ENCODE results near the gene BABAM2.
"Not testable (repeated sequence)": the region's sequence is repeated elsewhere in the genome, so short reads cannot be mapped to it uniquely, and the experiment has no call there.

BABAM2 gene

DNA sequence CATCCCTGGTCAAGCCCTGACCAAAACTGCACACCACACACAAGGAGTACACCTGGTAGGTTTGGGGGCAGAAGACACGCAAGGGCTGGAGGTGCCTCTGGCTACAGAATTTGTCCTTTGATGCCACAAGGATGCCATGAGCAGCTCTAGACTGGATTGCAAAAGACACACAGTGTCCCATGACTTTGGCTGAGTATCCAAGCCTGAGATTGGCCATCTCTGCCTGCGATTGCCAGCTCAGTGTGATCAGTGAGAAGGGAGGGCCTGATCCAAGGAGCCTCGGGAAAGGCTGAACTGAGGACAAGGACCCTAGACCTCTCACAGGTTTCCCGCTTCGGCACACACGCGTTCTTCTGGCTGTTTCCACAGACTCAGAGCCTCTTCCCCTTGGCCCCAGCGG is 442.2 kb downstream of the BABAM2 start:
- DNase-seq (ENCODE audit: low spot score) = no peak

DNA sequence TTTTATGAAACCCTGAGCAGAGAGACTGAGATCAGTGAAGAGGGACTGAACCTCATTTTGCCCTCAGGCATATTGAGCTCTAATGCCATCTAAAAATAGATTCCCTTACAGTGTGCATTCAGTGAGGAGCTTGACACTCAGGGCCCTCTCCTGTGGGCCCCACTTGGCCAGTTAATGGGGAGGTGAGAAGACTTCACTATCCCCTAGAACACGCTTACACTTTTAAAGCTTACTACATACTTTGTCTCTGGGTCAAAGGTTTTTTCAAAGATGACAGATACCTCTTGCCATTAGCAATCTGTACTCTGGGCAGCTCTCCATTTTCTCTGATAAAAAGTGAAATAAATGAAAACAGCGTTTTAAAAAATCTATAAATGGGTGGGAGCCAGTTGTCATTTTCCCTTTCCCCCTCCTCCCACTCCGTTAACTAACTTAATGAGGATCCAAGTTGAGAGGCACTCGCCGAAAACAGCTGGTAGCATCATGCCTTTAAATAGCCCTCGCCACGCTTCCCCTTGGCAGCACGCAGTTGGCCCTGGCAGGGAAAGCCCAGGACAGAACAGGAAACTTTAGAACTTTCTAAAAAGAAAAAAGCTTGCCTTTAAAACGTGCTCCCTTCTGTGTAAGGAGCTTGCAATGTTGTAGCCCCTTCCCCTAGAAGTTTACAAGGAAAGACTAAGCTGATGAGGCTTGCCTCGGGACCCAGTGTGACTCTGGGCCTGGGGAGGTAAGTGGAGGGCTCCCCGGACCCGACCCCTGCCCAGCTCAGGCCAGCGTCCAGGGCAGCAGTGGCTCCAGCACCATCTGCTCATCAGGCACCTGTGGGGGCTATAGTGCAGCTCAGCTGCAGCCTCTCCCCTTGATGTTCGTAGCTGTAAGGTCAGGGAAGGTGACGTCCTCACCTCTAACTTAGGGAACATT is 443.3 kb downstream of the BABAM2 start:
- no peak for DNase-seq (ENCODE audit: low spot score)

DNA sequence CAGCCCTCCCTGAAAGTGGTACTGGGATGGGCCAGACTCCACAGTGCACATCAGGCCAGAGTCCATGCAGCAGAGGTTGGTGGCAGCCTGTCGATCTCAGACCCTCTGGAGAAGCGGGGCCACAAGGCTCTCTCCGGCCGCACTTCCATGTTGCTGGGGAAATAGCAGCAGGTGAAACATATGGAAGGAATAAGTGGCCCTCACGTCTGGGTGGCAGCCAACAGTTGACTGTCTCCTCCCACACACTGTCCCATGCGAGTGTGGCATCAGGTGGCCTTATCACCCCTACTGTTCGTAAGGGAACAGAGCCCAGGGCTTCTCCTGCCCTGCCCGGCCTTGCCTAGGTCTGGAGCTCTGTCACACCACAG is 444.0 kb downstream of the BABAM2 start:
- no peak for DNase-seq (ENCODE audit: low spot score)

DNA sequence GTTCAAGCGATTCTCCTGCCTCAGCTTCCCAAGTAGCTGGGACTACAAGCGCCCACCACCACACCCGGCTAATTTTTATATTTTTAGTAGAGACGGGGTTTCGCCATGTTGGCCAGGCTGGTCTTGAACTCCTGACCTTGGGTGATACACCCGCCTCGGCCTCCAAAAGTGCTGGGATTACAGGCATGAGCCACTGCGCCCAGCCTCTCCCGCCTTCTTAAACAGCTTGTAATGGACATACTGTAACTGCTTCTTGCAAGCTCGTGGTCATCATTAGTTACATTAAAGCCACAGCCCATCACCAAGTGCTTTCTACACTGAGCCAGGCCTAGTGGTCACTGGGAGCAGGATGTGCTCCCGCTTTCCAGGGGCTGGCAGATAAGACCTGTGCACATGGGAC is 444.7 kb downstream of the BABAM2 start:
- not testable (repeated sequence) for DNase-seq (ENCODE audit: low spot score)

DNA sequence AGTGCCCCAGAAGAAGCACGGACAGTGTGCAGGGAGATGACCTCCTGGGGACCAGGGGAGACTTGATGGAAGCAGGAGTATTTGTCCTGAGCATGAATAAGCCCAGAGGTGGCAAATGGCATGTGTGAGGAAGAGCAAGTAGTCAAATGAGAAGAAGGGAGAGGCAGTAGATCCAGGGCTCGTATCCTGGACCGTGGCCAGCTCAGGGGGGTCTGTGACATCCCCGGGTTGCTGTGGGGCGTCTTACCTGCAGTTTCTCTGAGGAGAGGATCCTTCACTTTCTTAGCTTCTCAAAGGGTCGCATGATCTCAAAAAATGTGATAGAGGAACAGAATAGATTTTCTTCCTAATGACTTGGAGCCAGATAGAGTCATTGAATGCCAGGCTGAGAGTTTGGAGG is 445.1 kb downstream of the BABAM2 start:
- no peak for DNase-seq (ENCODE audit: low spot score)

DNA sequence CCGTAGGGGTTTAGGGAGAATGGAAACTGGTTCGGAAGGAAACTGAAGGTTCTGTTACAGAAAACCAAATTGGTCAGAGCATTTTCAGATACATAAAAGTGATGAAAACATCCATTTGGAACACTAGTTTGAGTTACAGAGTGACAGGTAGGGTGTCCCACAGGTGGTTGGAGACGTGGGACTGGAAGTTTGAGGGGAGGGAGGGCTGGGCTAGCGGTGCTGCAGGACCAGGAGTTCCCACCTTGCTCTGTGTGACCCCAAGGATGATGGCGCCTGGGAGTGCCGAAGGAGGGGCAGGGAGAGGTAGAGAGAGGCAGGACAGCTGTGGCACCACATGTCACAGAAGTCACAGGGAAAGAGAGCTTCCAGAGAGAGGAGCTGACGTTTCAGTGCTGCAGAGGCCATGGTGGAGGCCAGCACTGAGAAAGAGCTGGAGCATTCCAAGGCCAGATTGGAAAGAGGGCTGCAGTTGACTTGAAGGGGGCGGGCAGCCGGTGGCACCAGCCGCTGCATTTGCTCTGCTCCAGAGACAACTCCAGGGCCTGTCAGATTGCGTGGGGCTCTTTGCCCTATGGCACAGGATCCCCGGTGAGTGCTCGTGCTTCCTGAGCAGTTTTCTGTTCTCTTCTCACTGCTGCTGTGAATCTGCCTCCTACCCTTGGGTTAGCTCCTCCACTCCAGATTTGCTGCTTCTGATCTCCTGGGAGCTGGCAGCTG is 445.9 kb downstream of the BABAM2 start:
- DNase-seq (ENCODE audit: low spot score) = no peak

DNA sequence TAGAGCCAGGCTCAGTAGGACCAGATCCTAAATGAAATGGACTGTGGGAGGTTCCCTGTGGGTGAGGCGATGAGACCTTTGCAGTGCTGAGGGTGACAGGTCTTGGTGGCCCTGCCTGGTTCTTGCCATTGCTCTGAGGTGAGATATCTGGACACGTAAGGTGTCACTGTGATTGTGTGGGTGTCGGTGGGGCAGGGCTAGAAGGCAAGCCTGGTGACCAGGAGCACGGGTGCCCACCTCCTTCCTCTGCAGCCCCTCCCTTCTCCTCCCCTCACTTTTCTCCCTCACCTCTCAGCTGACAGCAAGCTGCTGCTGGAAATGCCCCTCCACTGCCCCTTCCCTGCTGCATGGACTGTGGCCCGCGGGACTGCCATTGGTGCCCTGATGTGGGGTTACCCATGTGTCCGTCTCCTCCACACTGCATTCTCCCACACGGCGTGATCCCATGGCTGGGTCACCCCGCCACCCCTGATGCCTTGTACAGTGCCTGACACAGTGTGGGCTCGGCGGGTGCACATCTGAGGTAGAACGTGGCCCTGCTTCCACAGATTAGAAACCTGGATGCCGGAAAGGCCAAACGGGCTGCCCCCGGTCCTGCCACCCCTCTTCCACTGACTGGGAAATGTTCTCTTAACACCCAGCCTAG is 446.6 kb downstream of the BABAM2 start:
- DNase-seq (ENCODE audit: low spot score) = no peak

DNA sequence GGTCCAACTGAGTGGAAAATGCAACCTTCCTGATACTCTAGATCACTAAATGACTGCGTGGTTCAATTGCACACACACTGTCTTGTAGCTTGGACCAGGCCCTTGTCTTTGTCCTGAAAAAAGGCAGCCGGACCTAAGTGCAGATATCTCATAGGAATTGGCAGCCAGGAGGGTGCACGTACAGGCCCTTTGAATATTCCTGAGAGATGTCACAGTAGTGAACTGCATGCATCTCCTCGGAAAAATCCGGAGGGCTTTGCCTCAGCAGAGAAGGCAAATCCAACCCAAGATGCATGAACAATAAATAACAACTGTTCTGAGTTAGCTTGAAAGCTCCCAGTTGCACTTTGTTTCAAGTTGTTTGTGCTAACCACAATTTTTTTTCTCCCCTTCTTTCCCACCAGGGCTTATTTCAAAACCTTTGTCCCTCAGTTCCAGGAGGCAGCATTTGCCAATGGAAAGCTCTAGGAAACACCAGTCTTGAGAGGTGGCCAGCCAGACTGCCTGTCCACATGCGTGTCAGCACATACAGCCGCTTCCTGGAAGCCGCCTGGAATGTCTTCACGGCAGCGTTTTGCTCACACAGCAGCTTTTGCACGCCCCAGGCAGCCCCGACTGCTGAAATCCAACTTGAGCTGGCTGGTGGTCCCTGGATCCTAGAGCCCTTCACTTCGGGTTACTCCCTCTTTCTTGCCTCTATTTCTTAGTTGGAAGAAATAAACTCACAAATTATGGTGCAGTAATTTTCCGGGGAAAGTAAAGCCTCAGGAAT is 447.7 kb downstream of the BABAM2 start:
- no peak for DNase-seq (ENCODE audit: low spot score)

DNA sequence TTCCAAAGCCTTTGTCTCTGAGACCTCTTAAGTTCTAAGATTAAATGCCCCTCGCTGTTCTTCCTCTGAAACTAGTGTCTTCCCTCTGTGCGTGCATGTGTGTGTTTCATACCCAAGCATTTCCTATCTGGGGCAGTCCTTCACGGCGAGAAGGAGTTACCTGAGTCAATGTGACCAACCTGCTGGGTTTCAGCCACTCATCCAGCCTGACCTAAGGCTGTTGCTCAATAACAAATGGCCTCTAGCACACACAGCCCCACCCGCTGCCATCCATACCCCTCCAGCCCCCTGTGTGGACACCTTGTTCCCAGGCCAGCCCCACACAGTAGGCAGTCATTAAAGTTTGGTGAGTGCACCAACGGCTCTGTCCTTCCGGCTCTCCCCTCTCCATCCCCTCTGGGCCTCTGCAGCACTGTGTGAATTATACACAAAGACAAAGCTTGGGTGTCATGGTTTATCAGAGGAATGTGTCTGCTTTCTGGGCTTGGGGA is 448.3 kb downstream of the BABAM2 start:
- DNase-seq (ENCODE audit: low spot score) = no peak

DNA sequence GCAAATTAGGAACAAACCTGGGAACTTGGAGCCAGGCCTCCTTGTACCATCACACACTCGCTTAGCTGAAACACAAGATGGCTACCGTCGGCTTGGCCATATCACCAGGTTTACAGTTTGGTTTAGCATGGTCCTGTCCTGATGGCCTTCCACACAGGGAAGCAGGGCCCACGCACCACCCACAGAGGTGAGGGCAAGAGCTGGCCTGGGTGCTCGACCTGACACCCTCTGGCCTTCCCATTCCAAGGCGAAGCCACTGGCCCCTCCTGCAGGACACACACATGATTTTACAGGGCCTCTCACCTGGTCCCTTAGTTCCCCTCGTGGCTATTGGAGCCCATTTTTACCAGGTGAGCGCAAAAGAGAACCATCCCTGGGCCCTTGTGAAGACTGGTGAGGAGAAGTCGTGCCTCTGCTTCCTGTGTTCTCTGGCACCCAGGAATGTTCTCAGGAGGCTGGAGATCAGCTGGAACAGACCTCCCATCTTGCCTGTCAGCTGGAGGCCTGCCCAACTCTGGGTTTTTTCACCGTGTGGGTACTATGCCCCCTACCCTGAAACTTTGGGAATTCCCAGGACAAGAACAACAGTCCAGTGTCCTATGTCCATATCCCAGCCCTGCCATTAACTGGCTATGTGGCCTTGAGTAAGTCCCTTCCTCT is 449.1 kb downstream of the BABAM2 start:
- no peak for DNase-seq (ENCODE audit: low spot score)

DNA sequence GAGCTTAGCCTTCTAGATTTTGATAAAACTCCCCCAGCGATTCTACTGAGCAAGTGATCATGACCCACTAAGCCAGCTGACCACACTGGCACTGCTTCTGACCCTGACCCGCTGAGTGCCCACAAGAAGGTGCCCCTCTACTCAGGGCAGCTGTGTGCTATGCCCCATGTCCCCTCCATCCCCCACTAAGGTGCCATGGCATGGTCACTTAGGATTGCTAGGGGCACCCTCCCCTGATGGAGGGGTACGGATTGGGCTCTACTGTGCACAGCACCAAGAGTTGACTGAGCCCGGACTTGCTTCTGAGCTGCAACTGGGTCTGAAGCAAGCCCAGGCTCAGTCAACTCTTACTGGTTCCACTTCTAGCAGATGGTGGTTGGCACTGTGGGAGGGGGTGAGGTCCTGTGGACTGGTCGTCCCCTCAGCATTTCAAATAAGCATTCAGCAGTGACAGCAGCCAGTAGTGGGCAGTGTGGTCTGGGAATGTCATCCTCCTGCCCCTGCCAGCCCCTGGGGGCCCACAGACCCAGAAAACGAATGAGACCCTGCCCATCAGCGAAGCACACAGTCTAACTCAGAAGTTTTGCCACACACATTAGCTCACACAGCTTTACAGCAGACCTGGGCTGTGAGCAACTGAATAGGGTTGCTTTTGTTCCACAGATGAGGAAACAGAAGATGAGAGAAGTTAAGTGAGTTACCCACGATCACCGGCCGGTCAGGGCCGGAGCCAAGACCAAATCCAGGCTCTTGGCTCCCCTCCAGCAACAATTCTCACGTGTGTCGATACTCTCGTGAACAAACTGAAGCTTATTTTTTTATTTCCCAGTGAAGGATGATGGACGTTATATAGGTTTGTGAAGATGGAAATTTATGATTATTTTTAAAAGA is 450.0 kb downstream of the BABAM2 start:
- DNase-seq (ENCODE audit: low spot score) = no peak

DNA sequence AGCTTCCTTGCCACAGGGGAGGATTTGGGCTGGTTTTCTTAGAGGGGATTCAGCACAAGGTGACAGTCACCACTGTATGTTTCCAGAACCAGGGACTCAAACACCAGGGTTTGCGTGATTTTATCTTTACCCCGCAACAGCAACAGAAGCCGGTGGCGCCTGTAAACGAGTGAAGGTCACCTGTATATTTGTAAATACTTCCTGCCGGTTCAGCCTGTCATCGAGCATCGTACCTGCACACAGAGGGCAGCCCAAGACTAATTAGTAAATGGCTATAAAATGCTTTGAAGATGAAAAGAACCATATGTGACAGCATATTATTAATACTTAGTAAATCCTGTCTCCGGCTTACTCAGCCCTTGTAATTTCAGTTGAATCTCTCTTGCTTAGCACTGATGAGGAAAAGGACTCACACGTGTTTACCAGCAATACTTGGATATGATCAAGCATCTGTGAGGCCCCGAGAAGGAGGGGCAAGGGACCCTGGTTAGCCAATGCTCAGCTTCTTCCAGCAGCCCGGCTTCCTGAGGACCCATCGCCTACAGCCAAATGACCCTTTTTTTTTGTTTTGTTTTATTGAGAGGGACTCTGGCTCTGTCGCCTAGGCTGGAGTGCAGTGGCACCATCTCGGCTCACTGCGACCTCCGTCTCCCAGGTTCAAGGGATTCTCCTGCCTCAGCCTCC is 450.8 kb downstream of the BABAM2 start:
- DNase-seq (ENCODE audit: low spot score) = no peak

DNA sequence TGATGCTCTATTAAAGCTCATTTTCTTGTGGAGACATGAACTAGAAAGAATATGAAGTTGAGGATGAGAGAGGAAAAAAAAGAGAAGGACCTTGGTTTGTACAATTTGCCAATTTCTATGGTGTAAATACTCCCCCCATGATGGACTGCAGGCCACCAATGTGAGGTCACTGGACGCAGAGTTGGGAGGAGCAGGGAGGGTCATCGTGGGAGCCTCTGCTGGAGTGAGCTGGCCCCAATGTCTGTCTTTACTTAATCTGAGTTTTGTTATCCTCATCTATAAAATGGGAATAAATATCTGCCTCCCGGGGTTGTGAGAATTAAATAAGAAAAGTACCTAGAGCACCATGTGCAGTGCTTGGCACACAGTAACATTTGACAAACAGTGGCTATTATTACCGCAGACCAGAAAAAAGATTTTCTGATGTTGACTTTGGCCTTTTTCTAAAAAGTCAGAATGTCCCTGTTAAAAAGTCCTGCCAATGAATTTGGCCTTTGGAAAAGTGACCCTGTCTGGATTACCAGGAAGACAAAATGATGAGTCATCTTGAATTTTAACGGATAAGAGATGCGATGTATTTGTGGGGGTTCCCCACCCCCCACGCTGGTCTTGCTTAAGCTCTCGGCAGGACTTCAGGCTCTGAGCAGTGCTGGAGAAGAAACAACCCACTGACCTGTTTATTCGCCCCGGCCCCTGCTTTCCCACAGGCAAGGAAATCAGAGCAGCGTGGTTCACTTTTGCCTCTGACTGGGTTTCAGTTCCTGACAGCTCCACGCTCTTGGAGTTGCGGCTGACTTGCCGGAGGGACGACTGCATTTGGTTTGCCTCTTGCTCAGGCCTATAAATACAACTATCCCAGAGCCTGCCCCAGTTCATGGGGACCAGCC is 451.8 kb downstream of the BABAM2 start:
- DNase-seq (ENCODE audit: low spot score) = no peak

DNA sequence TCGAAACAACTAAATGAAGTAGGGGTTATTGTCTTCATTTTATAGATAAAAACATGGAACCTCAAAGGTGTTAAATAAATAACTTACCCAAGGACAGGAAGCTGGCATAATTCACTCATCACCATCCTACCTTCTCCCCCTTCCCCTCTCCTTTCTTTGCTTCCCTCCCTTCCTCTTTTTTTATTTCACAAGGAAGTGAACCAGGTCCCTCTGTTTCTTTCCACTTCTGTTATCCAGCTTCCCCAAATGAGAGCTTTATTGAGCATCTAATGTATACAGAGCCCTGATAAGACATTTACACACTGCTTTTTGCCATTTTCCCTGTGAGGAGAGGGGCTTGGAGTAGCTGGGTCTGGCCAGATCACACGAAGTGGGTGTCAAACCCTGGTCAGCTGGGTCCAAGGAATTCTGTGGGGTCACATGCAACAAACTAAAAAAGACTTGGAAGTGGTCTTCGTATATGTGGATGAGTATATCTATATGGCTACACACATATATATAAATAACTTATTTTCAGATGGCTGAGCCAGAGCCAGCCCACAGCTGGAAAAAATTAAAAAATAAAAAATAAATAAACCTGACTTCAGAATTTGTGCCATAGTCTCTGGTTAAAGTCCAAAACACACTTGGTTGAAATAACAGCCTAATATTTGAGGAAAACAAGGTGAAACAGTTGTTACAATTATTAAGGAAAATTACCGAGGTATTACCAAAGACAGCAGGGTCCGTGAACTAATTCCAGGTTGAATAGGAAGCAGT is 452.8 kb downstream of the BABAM2 start:
- no peak for DNase-seq (ENCODE audit: low spot score)

DNA sequence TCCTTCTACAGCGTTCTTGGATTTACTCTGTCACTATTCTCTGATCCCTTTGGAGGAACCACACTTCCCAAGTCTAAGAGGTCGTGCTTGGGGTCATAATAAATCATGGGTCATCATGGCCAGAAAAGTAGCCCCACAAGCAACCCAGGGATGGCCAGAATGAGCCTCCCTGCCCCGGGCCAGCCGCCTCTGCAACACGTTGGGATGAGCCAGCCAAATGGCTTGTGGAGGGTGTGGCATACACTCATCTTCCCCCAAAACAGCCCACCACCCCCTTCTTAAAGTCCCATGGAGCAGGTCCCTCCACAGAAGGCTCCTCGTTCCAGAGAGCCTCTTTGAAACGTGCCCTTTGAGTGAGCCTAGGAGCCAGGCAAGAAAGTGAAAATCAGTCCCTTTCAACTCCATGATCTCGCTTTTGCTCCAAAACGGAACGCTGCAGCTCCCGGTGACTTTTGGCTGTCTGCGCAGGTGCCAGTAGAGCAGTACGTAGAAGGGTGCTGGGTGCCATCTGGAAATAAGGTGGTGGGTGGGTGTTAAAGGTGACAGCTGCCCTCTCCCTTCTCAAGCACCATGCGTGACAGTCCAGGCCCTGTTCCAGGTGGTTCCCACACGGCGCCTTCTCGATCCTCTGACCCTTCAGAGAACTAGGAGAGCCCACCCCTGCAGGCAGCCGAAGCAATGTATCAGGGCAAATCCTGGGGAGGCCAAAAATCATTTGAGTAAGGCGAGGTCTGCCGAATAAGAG is 453.6 kb downstream of the BABAM2 start:
- DNase-seq (ENCODE audit: low spot score) = no peak

DNA sequence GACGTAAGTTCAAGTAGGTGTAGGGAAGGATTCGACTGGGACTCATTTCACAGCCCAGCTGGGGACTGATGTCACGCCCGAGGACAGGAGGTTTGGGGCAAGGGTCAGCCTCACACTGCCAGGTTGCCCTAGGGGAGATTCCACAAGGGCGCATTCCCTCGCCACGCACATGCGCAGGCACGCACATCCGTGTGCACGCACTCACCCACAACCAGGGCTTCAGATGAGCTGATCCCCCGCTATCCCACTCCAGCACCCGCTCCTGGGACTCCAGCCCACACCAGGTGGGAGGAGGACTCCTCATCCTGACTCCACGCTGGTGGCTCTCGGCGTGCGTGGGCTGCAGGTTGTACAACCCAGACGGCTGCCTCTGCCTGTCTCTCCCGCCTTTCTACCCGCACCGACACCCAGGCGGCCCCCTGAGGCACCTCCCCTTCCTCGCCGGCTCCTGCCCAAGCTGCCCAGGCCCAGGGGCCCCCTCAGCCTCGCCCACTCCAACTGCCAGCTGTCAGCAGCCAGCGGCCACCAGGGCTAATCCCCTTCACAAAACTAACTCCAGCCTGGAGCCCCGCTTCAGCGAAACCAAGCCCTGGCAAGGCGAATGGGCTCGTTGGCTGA is 454.3 kb downstream of the BABAM2 start:
- no peak for DNase-seq (ENCODE audit: low spot score)

DNA sequence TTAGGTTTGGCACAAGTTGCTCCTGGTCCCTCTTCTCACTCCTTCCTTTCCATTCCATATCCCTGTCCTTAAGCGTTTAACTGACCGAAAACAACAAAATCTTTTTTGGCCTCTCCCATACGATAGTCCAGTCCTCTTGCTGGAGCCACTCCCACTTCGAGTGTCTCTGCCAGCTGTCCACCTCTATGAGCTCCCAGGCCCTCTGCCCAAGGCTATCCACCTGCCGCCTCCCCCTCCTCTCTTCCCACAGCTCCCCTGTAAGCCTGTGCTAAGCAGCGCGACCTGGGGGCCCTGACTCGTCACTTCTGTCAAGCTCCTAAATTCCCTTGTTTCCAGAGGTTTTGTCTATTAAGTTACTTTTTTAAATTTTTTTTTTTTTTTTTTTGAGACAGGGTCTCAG is 455.1 kb downstream of the BABAM2 start:
- no peak for DNase-seq (ENCODE audit: low spot score)

All from D341Med (cell line).